ENCODE results near the gene DAPK1. TPM values are rescaled to one million over a fixed set of nuclear protein-coding genes. Genes with fewer than 3 reads are reported as not detected.

DAPK1 gene
- total and polyA plus RNA-seq, 5 experiments from 2014 or later: 0.55 to 1.9 (median 0.55) TPM; not detected in 2

DNA sequence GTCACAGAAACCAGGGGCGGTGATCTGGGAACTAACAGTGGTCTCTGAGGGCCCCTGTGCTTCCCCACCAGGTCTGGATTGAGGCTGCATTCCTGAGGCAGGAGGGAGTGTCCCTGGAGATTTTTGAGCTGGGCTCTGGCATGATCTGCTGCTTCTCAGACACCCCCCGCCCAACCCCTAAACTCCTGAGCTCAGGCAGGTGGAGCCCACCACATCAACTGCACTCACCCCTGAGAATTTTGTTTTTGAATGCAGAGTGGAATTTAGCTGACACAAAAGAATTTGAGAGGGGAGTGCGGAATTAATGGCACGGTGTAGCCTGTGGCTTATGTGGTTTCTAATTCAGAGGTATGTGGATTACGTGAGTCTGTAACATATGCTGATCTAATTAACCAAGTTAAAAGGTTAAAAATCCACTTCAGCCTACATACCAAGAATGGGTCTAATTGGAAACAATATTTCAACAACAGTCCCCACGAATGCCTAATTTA lies 204.3 kb downstream of the DAPK1 start:
- DNase-seq (no peak), ATAC-seq (no peak)
- peak overlapping the region in 1 of 10 donors; percentile 15 for H3K27ac Mint-ChIP-seq
- H3K36me3 Mint-ChIP-seq: no peaks in the 10 kb centered on the region
- H3K4me3 Mint-ChIP-seq: no peak overlapping the region
- no peaks in the 10 kb centered on the region for H3K9me3 Mint-ChIP-seq
- H3K4me1 Mint-ChIP-seq: peaks cover 0 to 4% (median 0%) of the 10 kb centered on the region in 4 donors
- H3K27me3 Mint-ChIP-seq: no peaks in the 10 kb centered on the region
- POLR2A ChIA-PET: no interaction called here

DNA sequence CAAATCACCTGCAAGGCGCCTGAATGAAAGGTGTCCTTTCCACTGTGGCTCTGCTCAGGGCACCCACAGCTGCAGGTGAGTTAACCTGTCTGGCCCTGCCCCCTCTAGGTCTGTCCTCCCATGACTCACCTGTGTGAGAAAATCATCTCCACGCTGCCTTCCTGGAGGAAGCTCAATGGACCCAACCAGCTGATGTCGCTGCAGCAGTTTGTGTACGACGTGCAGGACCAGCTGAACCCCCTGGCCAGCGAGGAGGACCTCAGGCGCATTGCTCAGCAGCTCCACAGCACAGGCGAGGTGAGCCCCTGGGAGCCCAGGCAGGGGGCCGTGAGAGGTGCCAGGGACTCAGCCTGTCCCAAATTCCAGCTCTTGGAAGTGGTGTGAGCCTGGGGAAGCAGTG lies 205.3 kb downstream of the DAPK1 start:
- POLR2A ChIA-PET: no interaction called here
- DNase-seq (no peak), ATAC-seq (no peak)
- no peak overlapping the region for H3K27ac Mint-ChIP-seq
- H3K27me3 Mint-ChIP-seq: no peaks in the 10 kb centered on the region
- H3K36me3 Mint-ChIP-seq: no peaks in the 10 kb centered on the region
- no peaks in the 10 kb centered on the region for H3K9me3 Mint-ChIP-seq
- H3K4me1 Mint-ChIP-seq: peaks cover 0 to 5% (median 2%) of the 10 kb centered on the region in 4 donors
- no peak overlapping the region for H3K4me3 Mint-ChIP-seq

DNA sequence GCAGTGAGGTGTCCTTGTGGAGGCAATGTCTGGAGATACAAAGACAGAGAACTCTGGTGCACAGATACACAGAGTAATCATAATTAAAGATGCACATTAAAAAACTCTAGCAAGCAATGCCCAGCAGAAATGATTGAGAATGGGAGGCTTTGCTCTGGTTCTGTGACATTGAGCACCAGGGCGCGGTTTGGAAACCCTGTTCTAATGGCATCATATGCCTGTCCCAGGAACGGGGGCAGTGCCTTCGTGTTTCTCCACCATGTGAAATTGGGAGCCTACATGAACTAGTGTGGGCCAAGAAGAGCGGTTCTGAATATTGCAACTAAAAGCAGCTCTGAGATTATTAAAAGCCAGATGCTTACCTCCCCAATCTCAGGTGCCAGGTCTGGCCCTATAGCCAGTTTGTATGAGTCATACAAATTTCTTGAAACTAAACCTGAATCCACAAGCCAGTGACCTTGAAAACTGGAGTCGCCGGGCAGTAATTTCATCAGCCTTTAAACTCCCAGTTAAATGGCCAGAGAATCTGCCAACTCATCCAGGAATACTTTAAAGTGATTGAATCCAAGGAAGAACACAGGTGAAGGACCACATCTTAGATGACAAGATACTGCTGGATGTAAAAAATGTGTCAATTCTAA lies 206.1 kb downstream of the DAPK1 start:
- POLR2A ChIA-PET: no interaction called here
- H3K4me3 Mint-ChIP-seq: no peak overlapping the region
- no peak for DNase-seq
- no peaks in the 10 kb centered on the region for H3K36me3 Mint-ChIP-seq
- no peaks in the 10 kb centered on the region for H3K27me3 Mint-ChIP-seq
- no peak for ATAC-seq
- peaks cover 2 to 7% (median 4%) of the 10 kb centered on the region in 4 donors for H3K4me1 Mint-ChIP-seq
- no peaks in the 10 kb centered on the region for H3K9me3 Mint-ChIP-seq
- no peak overlapping the region for H3K27ac Mint-ChIP-seq

DNA sequence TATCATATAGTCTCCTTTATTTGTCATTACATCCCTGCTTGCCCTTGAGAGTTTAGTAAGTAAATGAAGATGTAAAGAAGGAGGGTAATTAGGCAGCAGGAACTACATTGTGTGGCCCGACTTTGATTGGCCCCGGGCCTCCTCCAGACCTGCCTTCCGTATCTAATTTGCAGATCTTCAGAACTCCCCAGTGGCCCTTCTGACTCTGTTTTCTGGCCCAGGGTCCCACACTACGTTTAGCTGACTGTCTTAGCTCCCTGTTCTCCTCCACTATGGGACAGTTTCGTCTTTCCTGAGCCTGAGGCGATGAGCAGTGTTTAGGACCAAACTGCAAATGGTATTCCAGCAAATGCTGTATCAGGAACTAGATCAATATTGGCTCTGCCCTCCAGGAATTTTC lies 206.7 kb downstream of the DAPK1 start:
- ATAC-seq: no peak
- Mint-ChIP-seq H3K4me1 (peaks cover 8 to 13% (median 9%) of the 10 kb centered on the region in 4 donors), H3K9me3 (no peaks in the 10 kb centered on the region), H3K36me3 (no peaks in the 10 kb centered on the region), H3K27ac (peak overlapping the region in 1 of 10 donors; percentile 58), H3K27me3 (no peaks in the 10 kb centered on the region), H3K4me3 (no peak overlapping the region)
- POLR2A ChIA-PET: no interaction called here
- DNase-seq: no peak

DNA sequence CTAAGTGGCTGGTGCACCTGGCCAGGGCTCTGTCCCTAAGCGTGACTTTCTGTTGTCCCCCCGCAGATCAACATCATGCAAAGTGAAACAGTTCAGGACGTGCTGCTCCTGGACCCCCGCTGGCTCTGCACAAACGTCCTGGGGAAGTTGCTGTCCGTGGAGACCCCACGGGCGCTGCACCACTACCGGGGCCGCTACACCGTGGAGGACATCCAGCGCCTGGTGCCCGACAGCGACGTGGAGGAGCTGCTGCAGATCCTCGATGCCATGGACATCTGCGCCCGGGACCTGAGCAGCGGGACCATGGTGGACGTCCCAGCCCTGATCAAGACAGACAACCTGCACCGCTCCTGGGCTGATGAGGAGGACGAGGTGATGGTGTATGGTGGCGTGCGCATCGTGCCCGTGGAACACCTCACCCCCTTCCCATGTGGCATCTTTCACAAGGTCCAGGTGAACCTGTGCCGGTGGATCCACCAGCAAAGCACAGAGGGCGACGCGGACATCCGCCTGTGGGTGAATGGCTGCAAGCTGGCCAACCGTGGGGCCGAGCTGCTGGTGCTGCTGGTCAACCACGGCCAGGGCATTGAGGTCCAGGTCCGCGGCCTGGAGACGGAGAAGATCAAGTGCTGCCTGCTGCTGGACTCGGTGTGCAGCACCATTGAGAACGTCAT lies 208.5 kb downstream of the DAPK1 start:
- no peak for ATAC-seq
- H3K4me1 Mint-ChIP-seq: peaks cover 8 to 20% (median 13%) of the 10 kb centered on the region in 4 donors
- peak overlapping the region in 1 of 10 donors; percentile 72 for H3K27ac Mint-ChIP-seq
- no peak for DNase-seq
- no peaks in the 10 kb centered on the region for H3K27me3 Mint-ChIP-seq
- no peaks in the 10 kb centered on the region for H3K36me3 Mint-ChIP-seq
- H3K9me3 Mint-ChIP-seq: no peaks in the 10 kb centered on the region
- POLR2A ChIA-PET: no interaction called here
- no peak overlapping the region for H3K4me3 Mint-ChIP-seq

DNA sequence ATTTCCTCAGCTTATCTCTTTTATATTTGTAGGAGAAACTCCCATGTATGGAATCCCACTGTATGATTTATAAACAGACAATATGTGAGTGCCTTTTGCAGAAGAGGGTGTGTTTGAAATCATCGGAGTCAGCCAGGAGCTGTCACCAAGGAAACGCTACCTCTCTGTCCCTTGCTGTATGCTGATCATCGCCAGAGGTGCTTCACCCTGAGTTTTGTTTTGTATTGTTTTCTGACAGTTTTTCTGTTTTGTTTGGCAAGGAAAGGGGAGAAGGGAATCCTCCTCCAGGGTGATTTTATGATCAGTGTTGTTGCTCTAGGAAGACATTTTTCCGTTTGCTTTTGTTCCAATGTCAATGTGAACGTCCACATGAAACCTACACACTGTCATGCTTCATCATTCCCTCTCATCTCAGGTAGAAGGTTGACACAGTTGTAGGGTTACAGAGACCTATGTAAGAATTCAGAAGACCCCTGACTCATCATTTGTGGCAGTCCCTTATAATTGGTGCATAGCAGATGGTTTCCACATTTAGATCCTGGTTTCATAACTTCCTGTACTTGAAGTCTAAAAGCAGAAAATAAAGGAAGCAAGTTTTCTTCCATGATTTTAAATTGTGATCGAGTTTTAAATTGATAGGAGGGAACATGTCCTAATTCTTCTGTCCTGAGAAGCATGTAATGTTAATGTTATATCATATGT lies 210.3 kb downstream of the DAPK1 start:
- Mint-ChIP-seq H3K27ac (peak overlapping the region in 1 of 10 donors; percentile 16), H3K27me3 (peaks cover 0 to 3% (median 0%) of the 10 kb centered on the region in 5 donors), H3K4me1 (peaks cover 8 to 16% (median 14%) of the 10 kb centered on the region in 4 donors), H3K4me3 (no peak overlapping the region), H3K9me3 (no peaks in the 10 kb centered on the region), H3K36me3 (no peaks in the 10 kb centered on the region)
- no peak for ATAC-seq
- no peak for DNase-seq
- POLR2A ChIA-PET: no interaction called here

DNA sequence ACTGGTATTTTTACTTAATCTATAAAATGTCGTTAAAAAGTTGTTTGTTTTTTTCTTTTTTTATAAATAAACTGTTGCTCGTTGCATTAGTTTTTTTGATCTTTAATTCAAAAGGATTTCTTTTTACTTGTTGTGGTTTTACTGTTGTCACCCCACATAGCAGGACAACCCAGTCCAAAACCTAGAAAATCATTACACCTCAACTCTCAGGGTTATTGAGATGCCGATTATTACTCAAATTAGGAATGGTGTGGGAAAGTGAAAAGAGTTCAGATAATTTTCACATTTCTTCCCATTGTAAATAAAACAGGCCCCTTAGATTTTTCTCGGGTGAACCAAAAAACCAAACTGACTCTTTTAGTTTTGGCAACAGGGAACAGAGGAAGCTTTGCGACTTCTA lies 210.9 kb downstream of the DAPK1 start:
- no peaks in the 10 kb centered on the region for H3K9me3 Mint-ChIP-seq
- POLR2A ChIA-PET: no interaction called here
- DNase-seq: no peak
- peaks cover 8 to 17% (median 15%) of the 10 kb centered on the region in 4 donors for H3K4me1 Mint-ChIP-seq
- H3K4me3 Mint-ChIP-seq: peak overlapping the region in 5 of 10 donors; percentile 11 to 68 (median 36)
- H3K36me3 Mint-ChIP-seq: no peaks in the 10 kb centered on the region
- H3K27me3 Mint-ChIP-seq: peaks cover 0 to 5% (median 0%) of the 10 kb centered on the region in 5 donors
- no peak for ATAC-seq
- H3K27ac Mint-ChIP-seq: peak overlapping the region in 4 of 10 donors; percentile 35 to 91 (median 48)

DNA sequence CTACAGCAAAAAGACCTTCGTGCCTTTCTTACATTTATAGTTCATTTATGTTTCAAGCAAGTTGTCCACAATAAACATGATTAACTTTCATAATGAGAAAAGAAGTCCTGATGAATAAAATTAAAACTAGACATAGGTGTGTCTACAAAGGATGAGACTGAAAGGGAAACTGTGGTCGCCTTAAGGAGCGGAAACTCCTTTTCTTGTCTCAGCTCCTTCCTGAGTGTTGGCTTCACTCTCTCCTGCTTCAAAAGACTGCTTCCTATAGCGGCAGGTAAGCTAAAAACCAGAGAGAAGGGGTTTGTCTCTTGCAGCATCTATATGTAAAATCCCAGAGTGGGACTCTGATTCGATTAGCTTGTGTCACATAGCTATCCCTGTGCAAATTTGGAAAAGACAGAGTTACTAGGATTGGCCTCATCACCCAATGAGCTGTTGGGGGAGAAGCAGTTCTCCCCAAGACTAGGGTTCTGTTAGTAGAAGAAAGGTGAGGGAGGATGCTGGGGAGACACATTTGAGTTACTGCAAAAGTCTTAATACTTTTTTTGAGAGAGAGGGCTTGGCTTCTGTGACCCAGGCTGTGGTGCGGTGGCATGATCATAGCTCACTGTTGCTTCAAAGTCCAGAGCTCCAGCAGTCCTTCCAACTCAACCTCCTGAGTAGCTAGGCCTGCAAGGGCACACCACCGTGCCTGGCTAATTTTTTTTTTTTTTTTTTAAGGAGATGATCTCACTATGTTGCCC lies 211.5 kb downstream of the DAPK1 start:
- ATAC-seq: peak; percentile 53 to 62
- H3K4me3 Mint-ChIP-seq: peak overlapping the region in 8 of 10 donors; percentile 9 to 68 (median 35)
- peaks cover 8 to 17% (median 15%) of the 10 kb centered on the region in 4 donors for H3K4me1 Mint-ChIP-seq

DNA sequence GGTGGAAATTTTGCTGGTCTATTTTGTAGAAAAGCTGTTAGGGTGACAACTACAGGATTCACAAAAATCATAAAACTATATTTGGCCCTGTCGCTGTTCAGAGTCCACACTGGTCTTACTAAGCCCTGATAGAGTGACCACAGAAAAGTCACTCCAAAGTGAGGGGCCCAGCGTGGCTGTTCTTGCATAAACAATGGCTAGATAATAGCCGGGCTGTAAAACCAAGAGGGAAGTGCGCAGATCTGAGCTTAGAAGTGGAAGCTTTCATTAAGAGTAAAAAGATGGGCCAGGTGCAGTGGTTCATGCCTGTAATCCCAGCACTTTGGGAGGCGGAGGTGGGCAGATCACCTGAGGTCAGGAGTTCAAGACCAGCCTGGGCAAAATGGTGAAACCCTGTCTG lies 212.8 kb downstream of the DAPK1 start:
- H3K27me3 Mint-ChIP-seq: peaks cover 0 to 5% (median 2%) of the 10 kb centered on the region in 5 donors
- no peaks in the 10 kb centered on the region for H3K36me3 Mint-ChIP-seq
- no peaks in the 10 kb centered on the region for H3K9me3 Mint-ChIP-seq
- H3K4me3 Mint-ChIP-seq: no peak overlapping the region
- no peak for DNase-seq
- no peak for ATAC-seq
- POLR2A ChIA-PET: no interaction called here
- peaks cover 8 to 17% (median 15%) of the 10 kb centered on the region in 4 donors for H3K4me1 Mint-ChIP-seq
- no peak overlapping the region for H3K27ac Mint-ChIP-seq

More for the DNA sequence above, 211.5 kb downstream of the DAPK1 start:
- peak in 2 of 10 donors; percentile 4 for DNase-seq
- POLR2A ChIA-PET: no interaction called here
- Mint-ChIP-seq H3K27me3 (peaks cover 0 to 5% (median 0%) of the 10 kb centered on the region in 5 donors), H3K27ac (peak overlapping the region in 5 of 10 donors; percentile 40 to 91 (median 71)), H3K9me3 (no peaks in the 10 kb centered on the region), H3K36me3 (no peaks in the 10 kb centered on the region)

DNA sequence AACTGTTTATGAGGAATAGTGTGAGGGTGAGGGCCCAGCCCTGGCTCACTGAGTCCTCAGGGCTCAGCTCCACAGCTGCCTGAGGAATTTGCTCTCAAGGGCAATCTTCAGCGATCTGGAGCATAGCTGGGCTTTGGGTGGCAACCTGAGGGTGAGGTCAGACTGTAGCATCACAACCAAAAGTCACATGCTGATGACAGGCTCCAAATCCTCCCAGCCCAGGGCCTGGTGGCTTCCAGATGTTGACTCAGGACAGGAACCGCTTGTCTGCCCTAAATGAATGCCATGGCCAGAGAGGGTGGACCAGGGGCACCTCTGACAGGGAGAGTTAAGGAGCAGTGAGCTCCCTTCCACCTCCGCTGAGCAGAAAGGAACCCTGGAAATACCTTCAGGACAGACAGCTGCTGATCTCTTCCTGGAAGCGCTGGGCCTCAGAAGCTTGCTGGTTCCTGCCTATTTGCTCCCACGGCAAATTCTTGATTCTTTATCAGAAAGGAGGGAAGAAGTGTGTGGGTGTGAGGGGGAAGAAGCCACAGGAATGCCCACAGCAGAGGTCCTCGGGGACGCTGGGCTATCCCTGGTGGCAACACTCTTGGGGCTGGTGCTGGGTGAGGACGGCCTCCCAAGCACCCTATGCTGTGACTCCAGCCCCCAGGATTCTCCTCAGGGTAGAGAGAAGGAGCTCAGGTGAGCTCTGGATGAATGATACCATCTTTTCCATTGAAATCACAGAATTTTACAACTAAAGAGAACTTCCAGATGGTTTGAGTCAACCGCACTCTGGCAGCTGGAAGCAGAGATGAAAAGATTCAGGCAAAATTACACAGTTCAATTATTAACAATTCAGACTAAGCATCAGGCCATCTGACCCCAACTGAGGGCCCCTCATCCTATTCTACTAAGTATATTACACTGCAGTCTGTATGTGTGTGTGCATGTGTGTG lies 214.5 kb downstream of the DAPK1 start:
- Mint-ChIP-seq H3K27ac (peak overlapping the region in 2 of 10 donors; percentile 9 to 13), H3K9me3 (no peaks in the 10 kb centered on the region), H3K4me3 (no peak overlapping the region), H3K36me3 (no peaks in the 10 kb centered on the region), H3K27me3 (peaks cover 0 to 5% (median 2%) of the 10 kb centered on the region in 5 donors), H3K4me1 (peaks cover 8 to 17% (median 16%) of the 10 kb centered on the region in 4 donors)
- POLR2A ChIA-PET: no interaction called here
- no peak for DNase-seq
- ATAC-seq: no peak

DNA sequence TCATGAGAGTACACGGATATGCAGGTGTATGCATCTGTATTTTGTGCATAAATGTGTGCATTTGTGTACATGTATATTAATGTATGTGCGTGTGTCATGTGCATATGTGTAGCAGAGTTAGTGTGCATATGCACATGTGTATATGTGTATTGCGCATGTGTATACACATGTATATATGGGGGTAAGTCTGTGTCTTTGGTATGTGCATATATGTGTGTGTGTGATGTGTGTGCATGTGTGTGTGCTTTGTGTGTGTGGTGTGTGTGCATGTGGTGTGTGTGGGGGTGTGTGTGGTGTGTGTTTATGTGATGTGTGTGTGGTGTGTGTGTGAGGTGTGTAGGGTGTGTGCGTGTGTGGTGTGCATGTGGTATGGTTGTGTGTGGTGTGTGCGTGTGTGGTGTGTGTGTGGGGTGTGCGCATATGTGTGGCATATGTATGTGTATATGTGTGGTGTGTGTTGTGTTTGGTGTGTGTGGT lies 215.2 kb downstream of the DAPK1 start:
- DNase-seq: no peak
- H3K4me3 Mint-ChIP-seq: no peak overlapping the region
- no peak overlapping the region for H3K27ac Mint-ChIP-seq
- POLR2A ChIA-PET: no interaction called here
- peaks cover 0 to 5% (median 2%) of the 10 kb centered on the region in 5 donors for H3K27me3 Mint-ChIP-seq
- H3K4me1 Mint-ChIP-seq: peaks cover 8 to 17% (median 14%) of the 10 kb centered on the region in 4 donors
- no peaks in the 10 kb centered on the region for H3K36me3 Mint-ChIP-seq
- ATAC-seq: no peak
- no peaks in the 10 kb centered on the region for H3K9me3 Mint-ChIP-seq
